HG02763 (cell line): ENCODE data around the gene RAB3GAP2.
"Not testable (repeated sequence)": the region's sequence is repeated elsewhere in the genome, so short reads cannot be mapped to it uniquely, and the experiment has no call there.

ENCODE experiments used
- ATAC-seq: cut with Tn5 transposase; IDR thresholded peaks from one replicate; pipeline ENCODE4 v1.9.1; 2021; ENCODE audit warnings: mild to moderate bottlenecking, moderate library complexity; ENCODE audit not compliant: unreplicated experiment

RAB3GAP2 gene

GRCh38 chr1:220153147-220153546 lies 119.1 kb downstream of the RAB3GAP2 start:
- no peak for ATAC-seq

- no peak for ATAC-seq
These were observed 120.8 kb downstream of the RAB3GAP2 start for GRCh38 chr1:220151454-220151853.

GRCh38 chr1:220149742-220150141 lies 122.5 kb downstream of the RAB3GAP2 start:
- no peak for ATAC-seq

- no peak for ATAC-seq
These were observed 128.2 kb downstream of the RAB3GAP2 start for GRCh38 chr1:220144051-220144450.

- no peak for ATAC-seq
These were observed 132.3 kb downstream of the RAB3GAP2 start for GRCh38 chr1:220139966-220140365.

GRCh38 chr1:220137019-220137786 lies 135.1 kb downstream of the RAB3GAP2 start:
- no peak for ATAC-seq

- no peak for ATAC-seq
These were observed 136.5 kb downstream of the RAB3GAP2 start for GRCh38 chr1:220135755-220136154.

GRCh38 chr1:220129479-220130210 lies 142.6 kb downstream of the RAB3GAP2 start:
- ATAC-seq, result no peak

- no peak for ATAC-seq
These were observed 145.2 kb downstream of the RAB3GAP2 start for GRCh38 chr1:220127076-220127475.

- ATAC-seq, result no peak
These were observed 147.7 kb downstream of the RAB3GAP2 start for GRCh38 chr1:220124542-220124941.

GRCh38 chr1:220123889-220124288 lies 148.4 kb downstream of the RAB3GAP2 start:
- no peak for ATAC-seq

- no peak for ATAC-seq
These were observed 149.2 kb downstream of the RAB3GAP2 start for GRCh38 chr1:220123066-220123465.

GRCh38 chr1:220121791-220122530 lies 150.3 kb downstream of the RAB3GAP2 start:
- ATAC-seq, result no peak

- ATAC-seq, result no peak
These were observed 153.2 kb downstream of the RAB3GAP2 start for GRCh38 chr1:220119043-220119512.

- no peak for ATAC-seq
These were observed 159.0 kb downstream of the RAB3GAP2 start for GRCh38 chr1:220113136-220113695.

- ATAC-seq, result not testable (repeated sequence)
These were observed 159.7 kb downstream of the RAB3GAP2 start for GRCh38 chr1:220112600-220112999.

GRCh38 chr1:220110473-220110872 lies 161.8 kb downstream of the RAB3GAP2 start:
- ATAC-seq, result not testable (repeated sequence)

GRCh38 chr1:220099826-220100225 lies 172.4 kb downstream of the RAB3GAP2 start:
- ATAC-seq, result no peak
